ENCODE results near the gene FZD4.

Gene FZD4

DNA sequence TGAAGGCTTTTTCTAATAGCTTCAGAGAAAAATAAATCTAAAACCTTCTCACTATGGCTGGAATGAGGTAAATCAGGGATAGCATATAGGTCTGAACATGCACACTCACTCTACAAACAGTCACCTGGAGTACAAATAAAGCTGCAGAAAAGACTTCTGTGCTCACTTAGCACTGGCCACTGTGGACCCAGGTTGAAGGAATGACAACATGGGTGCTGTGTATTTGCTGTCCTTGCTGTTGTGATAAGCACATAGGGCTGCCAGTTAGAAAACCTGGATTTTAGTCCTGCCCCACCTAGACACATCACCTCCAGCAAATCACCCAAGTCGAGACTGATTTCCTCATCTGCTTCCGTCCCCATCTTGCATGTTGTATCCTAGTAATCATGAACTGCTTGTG lies 51.2 kb downstream of the FZD4 start:
- no peak for DNase-seq

DNA sequence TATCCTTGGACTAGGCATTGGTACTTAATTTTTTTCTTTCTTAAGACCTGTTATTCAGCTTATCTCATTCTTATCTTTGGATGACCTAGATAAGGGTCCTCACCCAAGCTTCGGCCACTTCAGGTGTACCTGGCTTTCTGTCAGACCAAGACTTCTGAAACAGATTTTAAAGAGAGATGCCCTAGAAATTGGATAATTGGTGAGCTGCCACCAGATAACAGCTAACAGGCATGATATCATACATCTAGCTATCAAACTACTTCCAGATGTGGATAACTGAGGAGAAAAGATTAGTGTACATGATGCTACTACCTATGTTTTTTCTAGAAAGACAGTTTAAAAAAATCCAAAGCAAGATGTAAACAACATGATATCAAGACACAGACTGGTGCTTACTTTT lies 52.9 kb downstream of the FZD4 start:
- no peak for DNase-seq

DNA sequence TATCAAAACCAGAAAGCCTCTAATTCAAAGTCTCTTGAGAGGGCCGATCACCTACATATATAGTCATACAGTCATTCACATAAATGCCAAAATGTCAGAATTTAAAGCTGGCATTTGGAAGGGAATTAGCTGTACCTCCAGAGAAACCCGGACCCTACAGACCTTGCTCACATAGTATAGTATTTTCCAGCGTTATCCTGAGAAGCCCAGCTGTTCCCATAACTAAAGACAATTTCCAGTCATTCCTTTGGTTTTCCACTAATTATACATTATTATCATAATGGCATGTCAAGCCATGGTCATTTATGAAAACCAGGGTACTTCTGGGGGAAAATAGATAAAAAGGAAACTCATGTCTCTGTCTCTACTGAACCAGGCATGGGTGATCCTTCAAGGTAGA lies 53.6 kb downstream of the FZD4 start:
- no peak for DNase-seq

DNA sequence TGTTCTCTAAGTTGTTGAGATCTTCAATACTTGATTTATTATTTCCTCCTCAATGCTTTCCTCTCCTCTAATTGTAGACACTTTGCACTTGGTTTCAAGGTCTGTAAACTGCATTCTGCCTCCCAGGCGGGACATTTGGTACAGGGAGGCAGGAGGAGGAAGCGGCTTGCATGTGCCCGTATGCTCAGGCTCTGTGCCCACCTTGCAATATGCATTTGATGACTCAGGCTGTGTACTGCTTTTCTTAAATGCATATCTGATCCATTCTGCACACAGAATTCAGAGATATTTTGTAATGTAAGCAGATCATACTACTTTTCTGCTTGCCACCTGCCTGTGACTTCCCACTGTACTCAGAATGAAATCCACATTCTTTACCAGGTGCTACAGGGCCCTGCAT lies 55.0 kb downstream of the FZD4 start:
- no peak for DNase-seq

DNA sequence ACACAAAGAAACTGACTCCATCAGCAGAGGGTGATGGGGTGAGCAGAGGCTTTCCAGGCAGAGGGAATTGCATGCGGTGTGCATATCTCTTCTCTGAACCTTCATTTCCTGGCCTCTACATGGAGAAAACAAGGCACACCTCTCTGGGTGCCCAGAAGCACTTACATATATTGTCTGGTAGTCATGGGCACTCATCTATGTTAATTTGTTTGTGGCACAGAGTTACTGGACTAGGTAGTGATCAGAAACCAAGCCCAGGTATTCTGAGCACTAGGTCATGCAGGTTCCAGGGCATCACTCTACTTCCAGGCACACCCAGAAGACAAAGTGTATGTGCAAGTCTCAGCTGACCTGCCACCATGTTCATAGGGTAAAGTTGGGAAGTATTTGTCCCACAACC lies 56.5 kb downstream of the FZD4 start:
- DNase-seq = no peak

DNA sequence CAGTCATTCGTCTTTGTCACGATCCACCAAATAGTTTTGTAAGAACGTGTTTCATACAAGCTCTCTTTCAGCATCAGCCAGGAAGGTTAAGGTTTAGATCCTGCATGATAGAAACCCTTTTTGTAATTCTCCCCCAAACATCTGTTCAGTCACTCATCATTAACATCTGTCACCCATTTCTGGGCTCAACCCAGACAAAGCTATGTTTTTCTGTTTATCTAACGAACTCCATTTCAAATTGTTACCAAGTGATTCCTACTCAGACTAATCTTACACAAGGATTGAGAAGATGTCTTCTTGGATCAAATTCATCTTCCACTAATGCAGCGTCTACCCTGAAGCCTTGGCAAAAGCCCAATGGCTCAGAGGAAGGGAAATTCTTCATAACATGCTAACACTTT lies 58.8 kb downstream of the FZD4 start:
- no peak for DNase-seq
